Natural killer cell (primary cell): ENCODE data around the gene PEX12. TPM values are rescaled to one million over a fixed set of nuclear protein-coding genes. Genes with fewer than 3 reads are reported as not detected.

Experiments used
- ATAC-seq, 3 donors: fragments of 150-1000 bp in 2 of 3; fragments of 200-7000 bp in 1 of 3; cut with Tn5 transposase; 1 replicate in 1 of 3; 2 replicates in 2 of 3; pipeline ENCODE4 v1.10.0; 2021; ENCODE audit warnings: mild to moderate bottlenecking in 2 of 3, moderate library complexity in 2 of 3
- DNase-seq, 2 donors: peaks; one replicate each; pipeline versions ENCODE4 v3.0.0 to v3.0.0-alpha.2; 2013 to 2021; ENCODE audit warnings: mixed read lengths in 1 of 2
- H3K27ac ChIP-seq: one replicate; pipeline ENCODE4 v1.5.1; 2013; ENCODE audit warnings: mild to moderate bottlenecking, low read length
- H3K27me3 ChIP-seq: one replicate; pipeline ENCODE4 v1.6.1; 2013; ENCODE audit warnings: low read length; ENCODE audit not compliant: control insufficient read depth, insufficient read depth
- H3K36me3 ChIP-seq: one replicate; pipeline ENCODE4 v1.6.1; 2013; ENCODE audit warnings: low read length; ENCODE audit not compliant: control insufficient read depth, insufficient read depth
- H3K4me1 ChIP-seq: one replicate; pipeline ENCODE4 v1.6.1; 2013; ENCODE audit warnings: low read length; ENCODE audit not compliant: control insufficient read depth, insufficient read depth
- H3K4me3 ChIP-seq: one replicate; pipeline ENCODE4 v1.5.1; 2013; ENCODE audit warnings: low read length
- H3K9me3 ChIP-seq: one replicate; pipeline ENCODE4 v1.6.1; 2013; ENCODE audit warnings: low read length; ENCODE audit not compliant: control insufficient read depth, insufficient read depth
- H3K27ac Mint-ChIP-seq, 2 donors: one replicate each; pipeline ENCODE4 v1.8.0; 2022; ENCODE audit warnings: mild to moderate bottlenecking in 2 of 2, mixed read lengths in 2 of 2, moderate library complexity in 1 of 2
- H3K27me3 Mint-ChIP-seq, 2 donors: one replicate each; pipeline ENCODE4 v1.8.0; 2022; ENCODE audit warnings: low read depth in 2 of 2, mixed read lengths in 2 of 2
- H3K36me3 Mint-ChIP-seq: one replicate; pipeline ENCODE4 v1.8.0; 2022; ENCODE audit warnings: mixed read lengths
- H3K4me1 Mint-ChIP-seq, 2 donors: one replicate each; pipeline ENCODE4 v1.8.0; 2022; ENCODE audit warnings: mixed read lengths in 2 of 2
- H3K4me3 Mint-ChIP-seq: one replicate; pipeline ENCODE4 v1.8.0; 2022; ENCODE audit warnings: mild to moderate bottlenecking, moderate library complexity, mixed read lengths
- H3K9me3 Mint-ChIP-seq, 2 donors: one replicate each; pipeline ENCODE4 v1.8.0; 2022; ENCODE audit warnings: mixed read lengths in 2 of 2
- WGBS: methylation state at CpG from one replicate; pipeline ENCODE4 v1.1.7; 2013; ENCODE audit warnings: missing lambda C conversion rate; ENCODE audit not compliant: insufficient coverage; 5-methylcytosine and 5-hydroxymethylcytosine counted together
- intact Hi-C: fragments of 100-400 bp; cut with micrococcal nuclease; formaldehyde crosslinking; loops from one replicate; pipeline ENCODE4 v1.14.2; 2022
- total RNA-seq, 4 donors: library from RNA; stranded (reverse); fragments of 120-200 nt in 1 of 4; gene quantifications; one replicate each; pipeline versions ENCODE4 v1.2.3 to v1.2.4, GENCODE V29; 2013 to 2022
- TF ChIP-seq, protein P1 (sequence below): fragments of 200-600 bp; IDR thresholded peaks from one replicate; pipeline ENCODE4 v1.8.0; 2022; ENCODE audit warnings: antibody characterized with exemption

PEX12 gene
- total RNA-seq, 3 donors from 2014 or later (not counting 1 experiment from before 2014, with no cell fraction given) = 2.5 to 3.0 (median 2.9) TPM

DNA sequence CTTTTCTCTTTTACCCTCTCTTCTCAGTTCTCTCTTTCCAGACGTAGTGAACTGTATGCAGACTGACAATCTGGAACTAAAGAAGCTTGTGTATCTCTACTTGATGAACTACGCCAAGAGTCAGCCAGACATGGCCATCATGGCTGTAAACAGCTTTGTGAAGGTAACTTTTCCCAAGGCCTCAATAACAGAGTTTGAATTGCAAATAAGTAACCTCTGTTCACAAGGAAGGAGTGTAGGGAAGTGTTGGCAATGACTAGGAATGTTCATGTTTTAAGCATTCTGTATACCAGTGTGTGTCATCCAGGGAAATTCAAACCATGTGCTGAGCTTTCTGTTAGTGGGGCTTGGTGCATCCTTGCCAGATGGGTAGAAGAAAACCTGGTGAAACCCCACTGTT, 27.3 kb upstream of the PEX12 start:
- H3K36me3 ChIP-seq = peaks cover 75% of the 10 kb centered on the region
- ATAC-seq (no peak), DNase-seq (no peak)
- H3K4me3 ChIP-seq = no peak overlapping the region
- TF ChIP-seq, protein P1, sequence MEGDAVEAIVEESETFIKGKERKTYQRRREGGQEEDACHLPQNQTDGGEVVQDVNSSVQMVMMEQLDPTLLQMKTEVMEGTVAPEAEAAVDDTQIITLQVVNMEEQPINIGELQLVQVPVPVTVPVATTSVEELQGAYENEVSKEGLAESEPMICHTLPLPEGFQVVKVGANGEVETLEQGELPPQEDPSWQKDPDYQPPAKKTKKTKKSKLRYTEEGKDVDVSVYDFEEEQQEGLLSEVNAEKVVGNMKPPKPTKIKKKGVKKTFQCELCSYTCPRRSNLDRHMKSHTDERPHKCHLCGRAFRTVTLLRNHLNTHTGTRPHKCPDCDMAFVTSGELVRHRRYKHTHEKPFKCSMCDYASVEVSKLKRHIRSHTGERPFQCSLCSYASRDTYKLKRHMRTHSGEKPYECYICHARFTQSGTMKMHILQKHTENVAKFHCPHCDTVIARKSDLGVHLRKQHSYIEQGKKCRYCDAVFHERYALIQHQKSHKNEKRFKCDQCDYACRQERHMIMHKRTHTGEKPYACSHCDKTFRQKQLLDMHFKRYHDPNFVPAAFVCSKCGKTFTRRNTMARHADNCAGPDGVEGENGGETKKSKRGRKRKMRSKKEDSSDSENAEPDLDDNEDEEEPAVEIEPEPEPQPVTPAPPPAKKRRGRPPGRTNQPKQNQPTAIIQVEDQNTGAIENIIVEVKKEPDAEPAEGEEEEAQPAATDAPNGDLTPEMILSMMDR = no peak
- WGBS = 96% methylated on average over 2 of the region's 2 CpGs
- intact Hi-C loops = no loop called here
- H3K9me3 ChIP-seq = no peaks in the 10 kb centered on the region
- H3K4me1 ChIP-seq = no peaks in the 10 kb centered on the region
- Mint-ChIP-seq H3K9me3 (no peaks in the 10 kb centered on the region), H3K27me3 (no peaks in the 10 kb centered on the region), H3K4me3 (no peak overlapping the region), H3K36me3 (no peaks in the 10 kb centered on the region), H3K27ac (peak overlapping the region in 1 of 2 donors; percentile 53), H3K4me1 (no peaks in the 10 kb centered on the region)
- H3K27me3 ChIP-seq = no peaks in the 10 kb centered on the region
- H3K27ac ChIP-seq = no peak overlapping the region

DNA sequence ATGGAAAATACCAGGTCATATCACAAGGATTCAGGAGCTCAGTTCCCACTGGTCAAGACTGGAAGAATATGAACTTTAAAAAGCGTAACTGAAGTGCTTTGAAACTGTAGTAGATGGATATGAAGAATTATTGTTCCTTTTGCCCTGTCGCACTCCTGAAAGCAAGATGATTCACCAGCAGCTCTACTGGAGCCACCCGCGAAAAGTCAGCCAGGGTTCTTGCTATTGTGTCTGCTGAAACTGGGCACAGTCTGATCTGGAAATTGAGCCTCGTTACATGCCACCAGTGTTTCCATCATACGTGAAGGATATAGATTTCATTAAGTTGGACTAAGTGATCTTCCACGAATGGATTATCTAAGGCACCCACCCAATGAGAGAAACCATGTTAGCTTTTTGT, 25.3 kb upstream of the PEX12 start:
- Histone ChIP-seq H3K9me3 (no peaks in the 10 kb centered on the region), H3K27me3 (no peaks in the 10 kb centered on the region), H3K36me3 (peaks cover 73% of the 10 kb centered on the region), H3K27ac (no peak overlapping the region), H3K4me3 (no peak overlapping the region), H3K4me1 (no peaks in the 10 kb centered on the region)
- DNase-seq (no peak), ATAC-seq (no peak)
- Mint-ChIP-seq H3K9me3 (no peaks in the 10 kb centered on the region), H3K4me3 (no peak overlapping the region), H3K36me3 (peaks cover 10% of the 10 kb centered on the region), H3K27ac (no peak overlapping the region), H3K4me1 (no peaks in the 10 kb centered on the region), H3K27me3 (no peaks in the 10 kb centered on the region)
- intact Hi-C loops = no loop called here
- 98% methylated on average over 6 of the region's 7 CpGs for WGBS
- TF ChIP-seq, protein P1 = no peak

DNA sequence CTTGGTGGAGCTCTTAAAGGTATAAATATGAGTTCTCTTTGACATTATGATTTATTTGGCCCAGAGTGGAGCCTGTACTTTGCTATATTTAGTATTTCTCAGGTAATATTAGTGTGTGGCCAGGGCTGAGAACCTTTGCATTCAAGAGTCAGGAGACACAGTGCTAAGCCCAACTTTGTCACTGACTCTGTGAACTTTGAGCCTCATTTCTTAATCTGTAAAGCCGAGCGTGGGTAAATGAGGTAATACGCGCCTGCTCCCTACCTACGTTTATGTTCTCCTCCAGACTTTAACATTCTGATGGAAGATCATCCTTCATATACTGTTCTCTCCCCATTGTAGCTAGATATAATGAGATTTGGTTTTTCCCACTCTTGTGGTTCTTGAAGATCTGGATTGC, 19.2 kb upstream of the PEX12 start:
- no peaks in the 10 kb centered on the region for H3K9me3 Mint-ChIP-seq
- H3K27me3 Mint-ChIP-seq = no peaks in the 10 kb centered on the region
- Histone ChIP-seq H3K4me1 (no peaks in the 10 kb centered on the region), H3K9me3 (no peaks in the 10 kb centered on the region), H3K27me3 (no peaks in the 10 kb centered on the region), H3K4me3 (no peak overlapping the region), H3K27ac (no peak overlapping the region), H3K36me3 (peaks cover 75% of the 10 kb centered on the region)
- 90% methylated on average over 4 of the region's 5 CpGs for WGBS
- DNase-seq (no peak), ATAC-seq (no peak)
- no peak overlapping the region for H3K27ac Mint-ChIP-seq
- no peak overlapping the region for H3K4me3 Mint-ChIP-seq
- H3K36me3 Mint-ChIP-seq = peaks cover 33% of the 10 kb centered on the region
- H3K4me1 Mint-ChIP-seq = peaks cover 0 to 4% of the 10 kb centered on the region in 2 donors
- TF ChIP-seq, protein P1 = no peak
- intact Hi-C loops = no loop called here

DNA sequence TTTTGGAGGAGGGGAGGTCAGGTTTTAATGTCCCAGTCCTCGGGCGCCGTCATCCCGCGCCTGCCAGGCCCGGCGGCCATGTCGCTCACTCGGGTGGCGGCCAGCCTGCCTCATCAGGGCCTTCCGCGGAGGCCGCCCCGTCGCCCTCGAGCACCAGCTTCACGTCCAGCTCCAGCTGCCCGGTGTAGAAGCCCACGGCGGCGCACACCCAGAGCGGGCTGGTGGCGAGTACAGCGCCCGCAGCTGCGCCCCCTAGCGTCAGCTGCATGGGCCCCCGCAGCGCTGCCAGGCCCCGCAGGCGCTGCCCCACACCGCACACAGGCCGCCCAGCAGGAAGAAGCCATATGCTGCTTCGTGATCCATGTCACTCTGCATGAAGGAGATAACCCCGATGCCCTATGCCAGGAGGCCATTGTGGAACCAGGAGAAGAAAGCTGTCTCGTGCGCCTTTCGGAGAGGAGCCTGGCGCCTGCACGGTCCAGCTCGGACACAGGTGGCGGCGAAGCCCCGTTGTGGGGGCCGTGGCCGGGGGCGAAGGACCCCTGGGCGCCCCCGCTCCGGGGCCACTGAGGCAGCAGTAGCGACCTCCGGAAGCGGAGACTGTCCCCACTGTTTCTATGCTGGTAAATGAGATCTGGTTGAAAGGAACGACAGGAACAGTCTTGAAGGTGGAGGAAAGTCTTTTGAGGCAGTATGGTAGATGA, 18.3 kb upstream of the PEX12 start:
- DNase-seq = no peak
- Histone ChIP-seq H3K9me3 (no peaks in the 10 kb centered on the region), H3K27me3 (no peaks in the 10 kb centered on the region), H3K4me3 (no peak overlapping the region), H3K27ac (no peak overlapping the region), H3K4me1 (no peaks in the 10 kb centered on the region), H3K36me3 (peaks cover 68% of the 10 kb centered on the region)
- H3K36me3 Mint-ChIP-seq = peaks cover 33% of the 10 kb centered on the region
- H3K9me3 Mint-ChIP-seq = no peaks in the 10 kb centered on the region
- no peaks in the 10 kb centered on the region for H3K27me3 Mint-ChIP-seq
- no peak overlapping the region for H3K4me3 Mint-ChIP-seq
- TF ChIP-seq, protein P1 = no peak
- intact Hi-C loops = no loop called here
- peaks cover 0 to 4% of the 10 kb centered on the region in 2 donors for H3K4me1 Mint-ChIP-seq
- no peak for ATAC-seq
- 98% methylated on average over 54 of the region's 54 CpGs for WGBS
- H3K27ac Mint-ChIP-seq = no peak overlapping the region
